ENCODE results near the gene P2RX2.
"Not testable (repeated sequence)": the region's sequence is repeated elsewhere in the genome, so short reads cannot be mapped to it uniquely, and the experiment has no call there.

The P2RX2 gene

GRCh38 chr12:132588821-132589669 is 29.5 kb upstream of the P2RX2 start:
- H3K4me1 ChIP-seq: 0 out of 2 replicates have a peak, but pooled peaks cover under 1% of the 10 kb centered on the region
- H3K9me3 ChIP-seq: no peaks in the 10 kb centered on the region
- no peaks in the 10 kb centered on the region; the same call in 1 of the 2 replicates for H3K27me3 ChIP-seq (ENCODE audit: low read depth)
- H3K4me3 ChIP-seq: no peak overlapping the region
- no peak for DNase-seq (ENCODE audit: low spot score in 2 of 2)
- H3K36me3 ChIP-seq (replicated peaks): no peaks in the 10 kb centered on the region
- in situ Hi-C loops (cut with MboI; ENCODE audit: low sequenced_read_pairs): no loop called here

DNA sequence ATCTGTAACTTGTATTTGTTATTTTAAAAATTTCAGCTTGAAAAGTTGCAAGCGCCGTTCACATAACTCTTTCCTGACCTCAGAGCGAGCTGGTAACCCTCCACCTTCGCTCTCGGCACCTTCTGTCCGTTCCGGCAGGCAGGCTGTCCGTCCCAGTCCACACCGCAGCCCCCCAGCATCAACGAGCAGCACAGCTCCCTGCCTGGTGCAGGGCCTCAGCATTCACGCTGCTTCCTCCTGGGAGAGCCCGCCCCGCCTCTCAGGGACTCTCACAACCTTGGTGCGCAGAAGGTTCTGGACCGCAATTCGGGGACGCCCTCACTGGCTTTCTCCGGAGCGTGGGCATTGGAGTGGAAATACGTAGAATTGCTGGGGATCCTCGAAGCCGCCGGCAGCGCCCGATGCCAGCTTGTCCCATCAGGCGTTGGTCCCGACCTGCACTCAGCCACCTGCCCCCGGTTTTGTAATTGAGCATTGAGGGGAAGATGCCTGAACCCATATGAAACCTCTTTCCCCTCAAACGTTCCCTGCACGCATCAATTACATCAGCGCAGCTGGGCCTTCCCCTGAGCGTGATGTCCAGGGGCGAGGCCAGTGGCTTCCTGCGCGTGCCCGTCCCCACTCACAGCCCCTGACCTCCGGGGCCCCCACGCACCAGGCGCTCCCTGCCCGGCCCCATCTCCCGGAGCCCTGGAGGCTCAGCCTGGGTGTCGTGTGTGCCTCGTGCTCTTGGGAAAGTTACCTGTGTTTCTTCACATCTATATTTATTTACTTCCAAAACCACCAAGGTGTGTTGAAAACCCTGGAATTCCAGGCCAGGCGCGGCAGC is 27.3 kb upstream of the P2RX2 start:
- Histone ChIP-seq H3K9me3 (no peaks in the 10 kb centered on the region), H3K36me3 (replicated peaks) (no peaks in the 10 kb centered on the region), H3K4me1 (0 out of 2 replicates have a peak, but pooled peaks cover 2% of the 10 kb centered on the region), H3K4me3 (no peak overlapping the region), H3K27me3 (ENCODE audit: low read depth) (no peaks in the 10 kb centered on the region; the same call in 1 of the 2 replicates)
- DNase-seq (ENCODE audit: low spot score in 2 of 2): no peak
- in situ Hi-C loops (cut with MboI; ENCODE audit: low sequenced_read_pairs): no loop called here

GRCh38 chr12:132592282-132592970 is 26.1 kb upstream of the P2RX2 start:
- Histone ChIP-seq H3K4me3 (no peak overlapping the region), H3K36me3 (replicated peaks) (no peaks in the 10 kb centered on the region), H3K4me1 (peaks cover 4% of the 10 kb centered on the region), H3K9me3 (no peaks in the 10 kb centered on the region), H3K27me3 (ENCODE audit: low read depth) (no peaks in the 10 kb centered on the region; the same call in 1 of the 2 replicates)
- in situ Hi-C loops (cut with MboI; ENCODE audit: low sequenced_read_pairs): no loop called here
- no peak for DNase-seq (ENCODE audit: low spot score in 2 of 2)

- H3K27me3 ChIP-seq (ENCODE audit: low read depth): no peaks in the 10 kb centered on the region; the same call in 1 of the 2 replicates
- no peaks in the 10 kb centered on the region for H3K36me3 ChIP-seq (replicated peaks)
- no peak overlapping the region for H3K4me3 ChIP-seq
- no peak for DNase-seq (ENCODE audit: low spot score in 2 of 2)
- no peaks in the 10 kb centered on the region for H3K9me3 ChIP-seq
- peaks cover 7% of the 10 kb centered on the region for H3K4me1 ChIP-seq
- in situ Hi-C loops (cut with MboI; ENCODE audit: low sequenced_read_pairs): no loop called here
Observed at GRCh38 chr12:132593071-132593470, 25.5 kb upstream of the P2RX2 start.

- no peak for DNase-seq (ENCODE audit: low spot score in 2 of 2)
- H3K4me1 ChIP-seq: peaks cover 7% of the 10 kb centered on the region
- no peaks in the 10 kb centered on the region for H3K9me3 ChIP-seq
- H3K27me3 ChIP-seq (ENCODE audit: low read depth): no peaks in the 10 kb centered on the region; the same call in 1 of the 2 replicates
- no peak overlapping the region for H3K4me3 ChIP-seq
- in situ Hi-C loops (cut with MboI; ENCODE audit: low sequenced_read_pairs): no loop called here
- H3K36me3 ChIP-seq (replicated peaks): no peaks in the 10 kb centered on the region
Observed at GRCh38 chr12:132593521-132593920, 25.1 kb upstream of the P2RX2 start.

DNA sequence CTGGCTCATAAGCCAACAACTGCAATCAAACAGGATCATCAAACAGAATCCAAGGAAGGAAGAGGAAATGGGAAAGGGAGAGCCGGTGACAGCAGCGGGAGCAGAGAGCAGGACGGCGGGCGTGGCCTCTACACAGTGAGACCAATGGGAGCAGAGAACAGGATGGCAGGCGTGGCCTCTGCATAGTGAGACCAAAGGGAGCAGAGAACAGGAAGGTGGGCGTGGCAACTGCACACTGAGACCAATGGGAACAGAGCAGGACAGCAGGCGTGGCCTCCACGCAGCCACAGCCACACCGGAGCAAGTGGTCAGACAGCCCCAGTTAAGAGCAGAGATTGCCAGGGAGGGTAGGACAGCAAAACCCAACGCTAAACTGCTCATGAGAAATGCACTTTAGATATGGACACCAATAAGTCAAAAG is 24.6 kb upstream of the P2RX2 start:
- Histone ChIP-seq H3K36me3 (replicated peaks) (no peaks in the 10 kb centered on the region), H3K9me3 (no peaks in the 10 kb centered on the region), H3K4me3 (no peak overlapping the region), H3K4me1 (peaks cover 11% of the 10 kb centered on the region), H3K27me3 (ENCODE audit: low read depth) (no peaks in the 10 kb centered on the region; the same call in 1 of the 2 replicates)
- DNase-seq (ENCODE audit: low spot score in 2 of 2): peak; percentile 97 to 99
- in situ Hi-C loops (cut with MboI; ENCODE audit: low sequenced_read_pairs): no loop called here

DNA sequence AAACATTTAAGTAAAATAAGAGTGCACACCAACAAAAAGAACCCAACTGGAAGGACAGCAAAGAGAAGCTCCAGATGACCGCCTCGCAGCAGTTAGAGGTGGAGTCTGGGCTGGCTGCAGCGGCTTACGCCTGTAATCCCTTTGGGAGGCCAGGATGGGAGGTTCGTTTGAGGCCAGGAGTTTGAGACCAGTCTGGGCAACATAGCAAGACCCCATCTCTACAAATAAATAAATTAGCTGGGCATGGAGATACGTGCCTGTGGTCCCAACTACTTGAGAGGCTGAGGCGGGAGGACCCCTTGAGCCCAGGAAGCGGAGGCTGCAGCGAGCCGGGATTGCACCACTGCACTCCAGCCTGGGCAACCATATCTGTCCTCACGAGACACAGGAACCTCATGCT is 23.4 kb upstream of the P2RX2 start:
- DNase-seq (ENCODE audit: low spot score in 2 of 2): no peak
- Histone ChIP-seq H3K27me3 (ENCODE audit: low read depth) (no peaks in the 10 kb centered on the region; the same call in 1 of the 2 replicates), H3K36me3 (replicated peaks) (no peaks in the 10 kb centered on the region), H3K4me1 (peaks cover 11% of the 10 kb centered on the region), H3K9me3 (no peaks in the 10 kb centered on the region), H3K4me3 (no peak overlapping the region)
- in situ Hi-C loops (cut with MboI; ENCODE audit: low sequenced_read_pairs): no loop called here

GRCh38 chr12:132596016-132596415 is 22.6 kb upstream of the P2RX2 start:
- no peak for DNase-seq (ENCODE audit: low spot score in 2 of 2)
- H3K9me3 ChIP-seq: no peaks in the 10 kb centered on the region

GRCh38 chr12:132597333-132598316 is 21.0 kb upstream of the P2RX2 start:
- peaks cover 16% of the 10 kb centered on the region for H3K4me1 ChIP-seq
- no peaks in the 10 kb centered on the region for H3K27me3 ChIP-seq (ENCODE audit: low read depth)
- H3K4me3 ChIP-seq: peak overlapping the region; percentile 25
- DNase-seq (ENCODE audit: low spot score in 2 of 2): peak; percentile 40 to 68
- H3K9me3 ChIP-seq: no peaks in the 10 kb centered on the region
- in situ Hi-C loops (cut with MboI; ENCODE audit: low sequenced_read_pairs): no loop called here
- no peaks in the 10 kb centered on the region for H3K36me3 ChIP-seq (replicated peaks)

More at GRCh38 chr12:132596016-132596415, 22.6 kb upstream of the P2RX2 start:
- H3K4me1 ChIP-seq: peaks cover 14% of the 10 kb centered on the region
- in situ Hi-C loops (cut with MboI; ENCODE audit: low sequenced_read_pairs): no loop called here
- no peak overlapping the region for H3K4me3 ChIP-seq
- no peaks in the 10 kb centered on the region; the same call in 1 of the 2 replicates for H3K27me3 ChIP-seq (ENCODE audit: low read depth)
- H3K36me3 ChIP-seq (replicated peaks): no peaks in the 10 kb centered on the region

DNA sequence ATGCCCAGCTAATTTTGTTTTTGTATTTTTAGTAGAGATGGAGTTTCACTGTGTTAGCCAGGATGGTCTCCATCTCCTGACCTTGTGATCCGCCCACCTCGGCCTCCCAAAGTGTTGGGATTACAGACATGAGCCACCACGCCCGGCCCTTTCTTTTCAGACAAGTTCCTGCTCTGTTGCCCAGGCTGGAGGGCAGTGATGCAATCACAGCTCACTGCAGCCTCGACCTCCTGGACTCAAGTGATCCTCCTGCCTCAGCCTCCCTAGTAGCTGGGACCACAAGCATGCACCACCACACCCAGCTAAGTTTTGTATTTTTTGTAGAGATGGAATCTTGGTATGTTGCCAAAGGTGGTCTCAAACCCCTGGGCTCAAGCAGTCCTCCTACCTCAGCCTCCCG is 19.1 kb upstream of the P2RX2 start:
- H3K9me3 ChIP-seq; DNase-seq (ENCODE audit: low spot score in 2 of 2); H3K4me3 ChIP-seq; H3K36me3 ChIP-seq (replicated peaks); H3K27me3 ChIP-seq (ENCODE audit: low read depth); in situ Hi-C loops (cut with MboI; ENCODE audit: low sequenced_read_pairs): not testable (repeated sequence)
- peaks cover 20% of the 10 kb centered on the region for H3K4me1 ChIP-seq

GRCh38 chr12:132600048-132601032 is 18.2 kb upstream of the P2RX2 start:
- DNase-seq (ENCODE audit: low spot score in 2 of 2): peak; percentile 56 to 86
- no peaks in the 10 kb centered on the region for H3K27me3 ChIP-seq (ENCODE audit: low read depth)
- in situ Hi-C loops (cut with MboI; ENCODE audit: low sequenced_read_pairs): no loop called here
- no peaks in the 10 kb centered on the region for H3K36me3 ChIP-seq (replicated peaks)
- peak overlapping the region; percentile 16 for H3K4me3 ChIP-seq
- H3K4me1 ChIP-seq: peaks cover 20% of the 10 kb centered on the region
- no peaks in the 10 kb centered on the region for H3K9me3 ChIP-seq
